ENCODE results near the gene AVP.

The AVP gene

GRCh38 chr20:3101251-3101650 is 16.7 kb upstream of the AVP start:
- Histone ChIP-seq H3K9me3 (ENCODE audit: control insufficient read depth, low read length) (no peaks in the 10 kb centered on the region), H3K4me1 (no peaks in the 10 kb centered on the region), H3K9ac (no peak overlapping the region), H2AFZ (no peak overlapping the region), H3K27me3 (ENCODE audit: control insufficient read depth, insufficient read depth, low read length) (no peaks in the 10 kb centered on the region), H3K79me2 (no peaks in the 10 kb centered on the region), H3K27ac (no peak overlapping the region), H3K4me2 (ENCODE audit: low read length) (no peak overlapping the region), H3K4me3 (ENCODE audit: low read depth, low read length) (no peak overlapping the region), H3K36me3 (ENCODE audit: control insufficient read depth, insufficient read depth, low read length) (no peaks in the 10 kb centered on the region)
- no peak for TF ChIP-seq CTCF (IDR thresholded peaks at IDR 0.05)

- Histone ChIP-seq H3K4me3 (ENCODE audit: low read depth, low read length) (no peak overlapping the region), H3K4me2 (ENCODE audit: low read length) (no peak overlapping the region), H3K27ac (no peak overlapping the region), H3K36me3 (ENCODE audit: control insufficient read depth, insufficient read depth, low read length) (no peaks in the 10 kb centered on the region), H3K9ac (no peak overlapping the region), H2AFZ (no peak overlapping the region), H3K27me3 (ENCODE audit: control insufficient read depth, insufficient read depth, low read length) (no peaks in the 10 kb centered on the region), H3K4me1 (no peaks in the 10 kb centered on the region), H3K79me2 (no peaks in the 10 kb centered on the region), H3K9me3 (ENCODE audit: control insufficient read depth, low read length) (no peaks in the 10 kb centered on the region)
- TF ChIP-seq CTCF (IDR thresholded peaks at IDR 0.05) = no peak
These were observed 16.0 kb upstream of the AVP start for GRCh38 chr20:3100480-3100879.

- Histone ChIP-seq H3K27me3 (ENCODE audit: control insufficient read depth, insufficient read depth, low read length) (no peaks in the 10 kb centered on the region), H3K27ac (no peak overlapping the region), H3K9ac (no peak overlapping the region), H2AFZ (no peak overlapping the region), H3K4me1 (no peaks in the 10 kb centered on the region), H3K79me2 (no peaks in the 10 kb centered on the region), H3K4me3 (ENCODE audit: low read depth, low read length) (no peak overlapping the region), H3K9me3 (ENCODE audit: control insufficient read depth, low read length) (no peaks in the 10 kb centered on the region), H3K36me3 (ENCODE audit: control insufficient read depth, insufficient read depth, low read length) (no peaks in the 10 kb centered on the region), H3K4me2 (ENCODE audit: low read length) (no peak overlapping the region)
- no peak for TF ChIP-seq CTCF (IDR thresholded peaks at IDR 0.05)
These were observed 10.5 kb upstream of the AVP start for GRCh38 chr20:3094848-3095629.

GRCh38 chr20:3093861-3094361 is 9.4 kb upstream of the AVP start:
- Histone ChIP-seq H3K79me2 (no peaks in the 10 kb centered on the region), H3K9ac (no peak overlapping the region), H2AFZ (no peak overlapping the region), H3K9me3 (ENCODE audit: control insufficient read depth, low read length) (no peaks in the 10 kb centered on the region), H3K4me3 (ENCODE audit: low read depth, low read length) (no peak overlapping the region), H3K4me2 (ENCODE audit: low read length) (no peak overlapping the region), H3K27ac (no peak overlapping the region), H3K36me3 (ENCODE audit: control insufficient read depth, insufficient read depth, low read length) (no peaks in the 10 kb centered on the region), H3K4me1 (no peaks in the 10 kb centered on the region), H3K27me3 (ENCODE audit: control insufficient read depth, insufficient read depth, low read length) (no peaks in the 10 kb centered on the region)
- no peak for TF ChIP-seq CTCF (IDR thresholded peaks at IDR 0.05)
